GM19452 (cell line): ENCODE results near the gene DNMBP.
A peak's percentile ranks its signal among the peaks of the same experiment; 100 is the strongest.
"Not testable (repeated sequence)": the region's sequence is repeated elsewhere in the genome, so short reads cannot be mapped to it uniquely, and the experiment has no call there.

Experiments used
- ATAC-seq: cut with Tn5 transposase; IDR thresholded peaks from one replicate; pipeline ENCODE4 v1.9.1; 2021; ENCODE audit not compliant: unreplicated experiment

DNMBP gene

DNA sequence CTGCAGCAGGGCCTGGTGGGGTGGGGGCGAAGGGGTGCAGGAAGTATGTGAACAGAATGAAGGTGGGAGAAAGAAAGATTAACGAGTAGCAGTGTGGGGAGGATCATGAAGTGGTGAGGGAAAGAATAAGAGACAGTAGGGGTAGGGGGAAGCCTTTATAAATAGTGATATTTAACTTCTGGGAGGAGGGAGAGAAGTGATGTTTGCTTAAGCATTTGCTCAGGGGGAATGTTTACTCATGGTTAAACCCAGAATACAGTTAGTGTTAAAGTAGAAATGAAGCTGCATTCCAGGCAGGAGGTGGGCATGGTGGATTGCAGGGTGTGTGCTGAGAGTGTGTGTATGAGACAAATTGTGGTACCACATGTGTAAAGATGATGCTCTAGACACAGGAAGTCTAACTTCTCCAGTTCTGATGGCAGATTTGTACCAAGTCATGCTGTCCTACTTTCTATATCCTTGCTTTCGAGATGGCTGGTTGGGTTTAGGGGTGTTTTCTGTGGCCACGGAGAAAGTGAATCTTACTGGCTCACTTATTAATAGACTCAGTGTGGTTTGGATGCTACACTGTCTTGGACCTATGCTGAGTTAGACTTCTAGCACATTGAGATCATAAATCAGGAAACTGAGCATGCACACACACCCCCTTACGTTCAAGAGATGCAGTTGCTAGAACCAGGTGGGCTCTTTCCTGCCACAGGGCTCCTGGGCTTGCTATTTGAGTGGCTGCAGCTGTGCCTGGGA, 10.6 kb upstream of the DNMBP start:
- ATAC-seq, result peak; percentile 83

- ATAC-seq, result peak; percentile 10
Observed at GRCh38 chr10:100019787-100020141, 10.0 kb upstream of the DNMBP start.

DNA sequence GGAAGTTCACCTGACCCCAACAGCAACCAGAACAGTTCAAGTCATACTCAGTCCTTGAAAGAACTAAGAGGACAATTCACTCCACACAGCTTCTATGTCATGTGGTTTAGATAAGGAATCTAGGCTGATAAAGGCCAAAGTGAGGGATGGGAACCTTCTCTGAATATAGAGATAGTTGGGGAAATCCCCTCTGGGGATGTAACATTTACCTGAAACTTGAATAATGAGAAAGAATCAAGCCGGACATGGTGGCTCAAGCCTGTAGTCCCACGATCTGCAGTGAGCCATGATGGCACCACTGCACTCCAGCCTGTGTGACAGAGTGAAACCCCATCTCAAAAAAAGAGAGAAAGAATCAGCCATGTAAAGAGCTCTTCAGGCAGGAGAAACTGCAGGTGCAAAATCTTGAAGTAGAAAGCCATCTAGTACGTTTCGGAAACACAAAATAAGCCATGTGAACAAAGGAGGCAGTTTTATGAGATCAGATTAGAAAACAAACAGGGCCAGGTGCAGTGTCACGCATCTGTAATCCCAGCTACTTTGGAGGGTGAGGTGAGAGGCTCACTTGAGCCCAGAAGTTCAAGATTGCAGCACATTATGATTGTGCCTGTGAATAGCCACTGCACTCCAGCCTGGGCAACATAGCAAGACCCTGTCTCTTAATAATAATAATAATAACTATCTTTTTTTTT, 4.5 kb upstream of the DNMBP start:
- peak; percentile 70 for ATAC-seq

- no peak for ATAC-seq
Observed at GRCh38 chr10:100013621-100014020, 3.9 kb upstream of the DNMBP start.

DNA sequence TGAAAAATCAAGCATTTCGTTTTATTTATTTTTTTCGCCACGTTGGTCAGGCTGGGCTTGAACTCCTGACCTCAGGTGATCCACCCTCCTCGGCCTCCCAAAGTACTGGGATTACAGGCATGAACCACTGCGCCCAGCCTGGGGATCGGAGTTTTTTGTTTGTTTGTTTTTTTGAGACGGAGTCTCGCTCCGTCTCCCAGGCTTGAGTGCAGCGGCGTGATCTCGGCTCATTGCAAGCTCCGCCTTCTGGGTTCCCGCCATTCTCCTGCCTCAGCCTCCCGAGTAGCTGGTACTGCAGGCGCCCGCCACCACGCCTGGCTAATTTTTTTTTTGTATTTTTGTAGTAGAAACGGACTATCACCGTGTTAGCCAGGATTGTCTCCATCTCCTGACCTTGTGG, 2.2 kb upstream of the DNMBP start:
- not testable (repeated sequence) for ATAC-seq

- ATAC-seq, result peak; percentile 43
Observed at GRCh38 chr10:100009283-100009792, 409 bp downstream of the DNMBP start.

DNA sequence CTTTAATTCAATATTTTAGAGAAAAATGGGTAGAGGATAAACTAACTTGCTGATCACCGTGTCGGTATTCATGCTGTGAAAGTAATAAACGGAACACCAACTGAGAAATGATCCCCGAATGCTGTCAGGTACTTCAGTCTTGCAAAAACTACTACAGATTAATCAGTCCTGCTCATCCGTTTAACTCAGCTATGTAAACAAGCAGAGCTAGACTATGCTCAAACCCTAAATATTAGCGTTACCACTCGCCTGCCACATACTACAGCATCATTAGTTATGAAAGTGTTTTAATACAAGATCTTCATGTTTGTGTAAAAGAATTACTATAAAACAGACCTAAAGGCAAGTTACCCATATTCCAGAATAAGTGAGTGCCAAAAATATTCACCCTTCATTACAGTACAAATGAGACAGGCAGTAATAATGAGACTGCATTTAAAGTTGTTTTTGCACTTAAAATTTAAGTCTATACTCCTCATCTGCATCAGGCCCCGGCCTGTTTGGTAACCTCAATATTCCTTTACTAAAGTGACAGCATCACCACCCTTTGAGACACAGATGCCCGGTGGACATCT, 952 bp downstream of the DNMBP start:
- no peak for ATAC-seq

- ATAC-seq, result no peak
Observed at GRCh38 chr10:100008142-100008522, 1.6 kb downstream of the DNMBP start.

DNA sequence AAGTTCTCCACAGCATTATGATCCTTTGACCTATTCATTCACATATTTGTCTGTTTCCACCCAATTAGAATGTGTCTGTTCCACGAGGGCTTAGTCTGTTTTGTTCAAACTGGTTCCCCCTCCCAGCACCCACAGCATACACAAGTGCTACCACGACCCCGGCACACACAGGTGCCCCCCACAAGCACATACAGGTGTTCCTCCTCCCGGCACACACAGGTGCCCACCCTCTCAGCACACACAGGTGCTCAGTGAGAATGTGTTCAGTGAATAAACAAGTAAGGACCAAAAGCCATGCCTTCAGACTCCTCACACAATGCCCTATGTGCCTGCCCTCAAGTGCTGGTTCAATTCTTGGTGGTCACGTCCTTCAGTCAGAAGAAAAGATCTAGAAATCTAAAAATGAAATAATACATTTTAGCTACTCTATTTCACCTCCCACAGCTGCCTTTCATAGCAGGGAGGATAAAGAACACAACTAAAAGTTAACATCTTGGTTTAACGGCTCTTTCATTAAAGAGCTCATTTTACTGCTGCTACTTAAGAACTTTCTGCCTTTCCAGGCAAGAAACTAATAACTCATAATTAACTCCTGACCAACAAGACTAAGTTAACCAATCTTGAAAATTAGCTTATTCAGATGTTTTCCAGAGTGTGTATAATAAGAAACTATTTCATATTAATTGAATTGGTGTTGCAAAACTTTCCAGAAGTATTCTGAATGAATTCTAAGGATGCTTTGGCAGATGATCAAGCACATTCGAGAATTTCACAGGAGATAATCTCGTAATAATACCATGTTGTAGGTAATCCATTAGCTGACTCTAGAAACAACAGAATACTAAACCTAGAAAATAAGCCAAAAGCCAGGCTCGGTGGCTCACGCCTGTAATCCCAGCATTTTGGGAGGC, 2.3 kb downstream of the DNMBP start:
- no peak for ATAC-seq

GRCh38 chr10:100006243-100006886, 3.4 kb downstream of the DNMBP start:
- ATAC-seq, result no peak

DNA sequence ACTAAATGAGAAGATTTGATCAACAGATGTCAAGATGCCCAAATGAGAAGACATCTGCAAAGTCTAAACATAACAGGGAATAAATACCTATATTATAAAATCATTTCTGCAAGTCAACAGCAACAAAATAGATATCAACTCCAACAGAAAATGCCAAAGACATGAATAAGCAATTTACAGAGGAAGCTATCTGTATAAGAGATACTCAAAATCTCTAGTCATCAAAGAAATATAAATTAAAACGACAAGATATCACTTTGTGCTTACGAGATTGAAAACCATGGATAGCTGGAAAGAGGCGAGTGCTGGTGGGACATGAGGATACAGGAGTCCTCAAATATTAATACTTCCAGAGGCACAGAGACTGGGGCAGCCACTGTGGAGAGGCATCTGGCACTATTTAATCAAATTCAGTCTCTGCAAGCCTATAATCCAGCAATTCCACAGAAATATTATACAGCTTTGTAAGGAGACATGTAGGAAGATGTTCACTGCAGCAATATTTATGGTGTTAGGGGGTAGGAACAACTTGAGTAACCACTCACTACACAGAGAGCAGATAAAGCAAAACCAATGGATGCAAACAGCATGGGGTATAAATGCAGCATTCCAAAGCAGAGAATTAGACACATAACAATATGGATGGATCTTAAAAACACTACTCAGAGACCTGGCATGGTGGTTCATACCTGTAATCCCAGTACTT, 4.8 kb downstream of the DNMBP start:
- no peak for ATAC-seq

DNA sequence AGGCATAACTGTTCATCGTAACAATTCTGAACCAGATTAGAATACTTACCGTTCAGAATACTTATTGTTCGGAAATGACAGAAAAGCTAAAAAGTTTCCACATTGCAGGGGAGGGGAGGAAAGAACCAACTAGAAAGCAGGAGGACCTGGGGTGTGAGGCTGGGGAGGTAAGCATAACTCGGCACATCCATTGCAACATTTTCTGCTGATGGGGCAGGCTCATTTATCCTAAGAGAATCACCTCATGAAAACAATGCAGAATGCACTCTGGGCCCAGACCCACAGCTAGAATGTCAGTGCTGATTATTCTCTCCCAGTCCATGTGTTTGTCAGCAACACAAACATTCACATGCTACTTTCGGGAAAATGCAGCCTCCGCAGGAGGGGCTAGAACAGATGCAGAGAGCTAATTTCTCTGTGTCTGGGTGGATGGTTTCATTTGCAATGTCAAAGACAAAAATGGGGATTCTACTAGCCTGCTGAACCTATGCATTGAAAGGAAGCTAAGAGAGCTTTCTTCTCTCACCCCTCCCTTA, 9.6 kb downstream of the DNMBP start:
- no peak for ATAC-seq

DNA sequence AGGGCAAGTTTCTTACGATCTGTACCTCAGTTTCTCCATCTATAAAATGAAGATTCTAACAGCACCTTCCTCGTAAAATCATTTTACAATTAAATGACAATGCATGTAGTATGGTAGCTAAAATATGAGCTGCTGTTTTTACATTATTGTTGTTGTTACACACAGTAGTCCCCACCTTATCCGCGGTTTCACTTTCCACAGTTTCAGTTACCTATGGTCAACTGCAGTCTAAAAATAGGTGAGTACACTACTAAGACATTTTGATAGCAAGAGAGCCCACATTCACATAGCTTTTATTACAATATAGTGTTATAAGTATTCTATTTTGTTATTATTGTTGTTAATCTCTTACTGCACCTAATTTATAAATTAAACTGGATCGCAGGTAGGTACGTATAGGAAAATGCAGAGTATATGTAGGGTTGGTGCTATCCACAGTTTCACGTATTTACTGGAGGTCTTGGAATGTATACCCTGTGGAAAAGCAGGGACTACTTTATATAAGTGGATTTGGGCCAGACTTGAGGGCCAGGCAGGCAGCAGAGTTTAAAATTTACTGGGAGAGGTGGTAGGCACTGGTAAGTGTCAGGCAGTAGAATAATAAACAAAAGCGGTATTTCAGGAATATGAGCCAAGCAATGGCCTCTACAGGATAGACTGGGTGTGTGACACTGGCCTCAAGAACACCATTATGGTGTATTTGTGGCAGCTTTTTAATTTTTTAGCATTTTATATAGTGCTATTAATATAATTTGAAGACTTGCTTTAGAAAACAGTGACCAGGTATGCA, 10.2 kb downstream of the DNMBP start:
- no peak for ATAC-seq

DNA sequence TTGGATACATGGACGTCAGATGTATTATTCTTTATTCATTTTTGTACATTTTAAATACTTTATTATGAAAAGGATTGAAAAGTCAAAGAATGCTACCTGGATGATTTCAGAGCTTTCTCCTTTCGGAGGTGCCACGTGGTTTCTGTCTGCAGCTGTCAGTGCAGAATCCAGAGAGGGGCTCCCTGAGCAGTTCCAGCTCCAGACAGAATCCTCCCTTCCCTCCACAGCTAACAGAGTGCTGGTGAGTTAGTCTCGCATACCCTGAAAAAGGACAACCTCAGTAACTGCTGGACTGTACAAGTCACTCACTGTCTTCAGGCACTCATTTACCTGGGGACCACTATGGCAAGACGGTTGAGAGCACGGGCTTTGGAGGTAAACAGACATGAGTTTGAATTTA, 10.9 kb downstream of the DNMBP start:
- no peak for ATAC-seq

GRCh38 chr10:99996671-99997648, 12.8 kb downstream of the DNMBP start:
- no peak for ATAC-seq

DNA sequence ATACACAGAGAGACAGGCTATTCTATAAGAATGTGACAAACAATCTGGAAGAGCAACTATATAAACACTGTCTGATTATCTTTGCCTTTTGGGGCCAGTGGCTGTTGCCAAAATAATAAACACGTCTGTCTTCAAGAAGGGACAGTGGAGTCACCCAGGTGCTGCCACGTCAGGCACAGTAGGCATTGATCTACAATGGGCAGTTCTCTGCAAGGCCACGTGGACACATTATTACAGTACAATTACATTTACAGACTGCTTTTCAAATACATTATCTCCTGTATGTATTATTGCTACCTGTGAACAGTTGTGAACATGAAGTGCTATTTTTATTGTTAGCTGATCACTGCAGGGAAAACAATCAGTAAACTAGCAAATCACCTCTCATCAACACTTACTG, 14.0 kb downstream of the DNMBP start:
- ATAC-seq, result no peak

DNA sequence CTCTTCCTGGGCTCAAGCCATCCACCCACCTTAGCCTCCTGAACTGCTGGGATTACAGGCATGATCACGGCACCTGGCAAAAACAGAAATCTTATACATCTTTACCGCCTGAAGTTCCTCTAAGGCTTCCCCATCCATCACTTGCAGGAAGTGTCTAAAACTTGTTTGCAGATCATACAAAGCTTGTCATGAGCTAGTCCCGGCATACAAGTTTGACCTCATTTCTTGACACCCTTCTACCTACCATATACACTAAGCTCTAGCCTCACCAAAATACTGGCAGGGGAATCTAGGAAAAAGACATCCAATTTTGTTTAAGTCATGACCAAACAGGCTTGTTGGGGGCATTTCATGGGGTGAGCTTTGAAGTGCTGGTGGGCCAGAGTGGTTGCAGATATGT, 14.5 kb downstream of the DNMBP start:
- no peak for ATAC-seq

DNA sequence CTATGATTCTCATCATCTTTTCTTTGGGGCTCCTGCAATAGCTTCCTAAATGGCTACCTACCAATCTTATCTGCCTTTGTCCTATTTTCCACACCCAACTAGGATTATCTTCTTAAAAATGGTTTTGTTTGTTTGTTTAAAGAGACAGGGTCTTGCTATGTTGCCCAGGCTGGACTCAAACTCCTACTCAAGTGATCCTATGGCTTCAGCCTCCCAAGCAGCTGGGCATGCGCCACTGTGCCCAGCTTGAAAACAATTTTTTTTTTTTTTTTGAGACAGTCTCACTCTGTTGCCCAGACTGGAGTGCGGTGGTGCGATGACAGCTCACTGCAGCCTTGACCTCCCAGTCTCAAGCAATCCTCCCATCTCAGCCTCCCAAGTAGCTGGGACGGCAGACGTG, 14.9 kb downstream of the DNMBP start:
- ATAC-seq, result no peak
